Measurements from ENCODE around the gene COPS9.

Gene COPS9

GRCh38 chr2:240137596-240138253 lies 1.6 kb upstream of the COPS9 start:
- ChIA-PET POLR2A (no interaction called here), CTCF (no interaction called here)
- TF ChIP-seq CTBP1 (IDR thresholded peaks at IDR 0.05; ENCODE audit: borderline replicate concordance): no peak
- no peak for TF ChIP-seq ELF4 (IDR thresholded peaks at IDR 0.05)
- TF ChIP-seq TARDBP (IDR thresholded peaks at IDR 0.05): no peak
- no peak for TF ChIP-seq SUZ12 (IDR thresholded peaks at IDR 0.05)
- DNase-seq (ENCODE audit: extremely low spot score): no peak

DNA sequence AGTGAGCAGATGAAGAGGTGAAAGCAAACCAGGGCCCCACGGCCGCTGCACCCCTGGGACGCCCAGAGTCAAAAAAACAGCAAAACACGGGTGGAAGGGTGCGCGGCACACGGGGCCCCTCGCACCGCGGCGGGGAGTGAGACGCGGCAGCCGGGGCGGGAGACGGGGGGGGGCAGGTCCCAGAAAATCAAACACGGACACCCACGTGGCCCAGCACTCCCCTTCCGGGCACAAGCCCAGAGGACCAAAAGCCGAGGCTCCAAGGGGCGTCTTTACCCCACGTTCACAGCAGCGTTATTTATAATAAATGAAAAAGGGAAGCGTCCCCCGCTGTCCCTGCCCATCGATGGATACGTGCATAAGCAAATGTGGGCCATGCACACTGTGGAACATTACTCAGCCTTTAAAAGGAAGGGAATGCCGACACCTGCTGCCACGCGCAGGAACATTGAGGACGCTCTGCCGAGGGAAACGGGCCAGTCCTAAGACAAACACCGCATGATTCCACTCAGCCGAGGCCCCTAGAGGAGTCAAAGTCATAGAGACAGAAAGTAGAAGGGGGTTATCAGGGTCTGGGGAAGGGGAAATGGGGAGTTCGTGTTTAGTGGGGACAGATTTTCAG lies 677 bp upstream of the COPS9 start:
- ChIA-PET POLR2A (no interaction called here), CTCF (no interaction called here)
- no peak for DNase-seq (ENCODE audit: extremely low spot score)
- no peak for TF ChIP-seq SP1 (IDR thresholded peaks at IDR 0.05)
- TF ChIP-seq FOXM1 (IDR thresholded peaks at IDR 0.05; ENCODE audit: borderline replicate concordance): no peak
- no peak for TF ChIP-seq BHLHE40 (IDR thresholded peaks at IDR 0.05; ENCODE audit: borderline replicate concordance)
- no peak for TF ChIP-seq LEF1 (IDR thresholded peaks at IDR 0.05; ENCODE audit: borderline replicate concordance)
- TF ChIP-seq ELF4 (IDR thresholded peaks at IDR 0.05): no peak
- no peak for TF ChIP-seq HDGF (IDR thresholded peaks at IDR 0.05; ENCODE audit: borderline replicate concordance)
- no peak for TF ChIP-seq SUZ12 (IDR thresholded peaks at IDR 0.05)
- TF ChIP-seq ZNF384 (IDR thresholded peaks at IDR 0.05): no peak
- TF ChIP-seq L3MBTL2 (conservative IDR thresholded peaks at IDR 0.05): no peak
- TF ChIP-seq CTBP1 (IDR thresholded peaks at IDR 0.05; ENCODE audit: borderline replicate concordance): no peak
- TF ChIP-seq FOXK2 (IDR thresholded peaks at IDR 0.05): no peak
- TF ChIP-seq, protein P1, sequence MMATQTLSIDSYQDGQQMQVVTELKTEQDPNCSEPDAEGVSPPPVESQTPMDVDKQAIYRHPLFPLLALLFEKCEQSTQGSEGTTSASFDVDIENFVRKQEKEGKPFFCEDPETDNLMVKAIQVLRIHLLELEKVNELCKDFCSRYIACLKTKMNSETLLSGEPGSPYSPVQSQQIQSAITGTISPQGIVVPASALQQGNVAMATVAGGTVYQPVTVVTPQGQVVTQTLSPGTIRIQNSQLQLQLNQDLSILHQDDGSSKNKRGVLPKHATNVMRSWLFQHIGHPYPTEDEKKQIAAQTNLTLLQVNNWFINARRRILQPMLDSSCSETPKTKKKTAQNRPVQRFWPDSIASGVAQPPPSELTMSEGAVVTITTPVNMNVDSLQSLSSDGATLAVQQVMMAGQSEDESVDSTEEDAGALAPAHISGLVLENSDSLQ (IDR thresholded peaks at IDR 0.05): no peak

- TF ChIP-seq L3MBTL2 (conservative IDR thresholded peaks at IDR 0.05): 0 out of 2 replicates have a peak, but pooled peaks have one; percentile 27
- TF ChIP-seq LEF1 (IDR thresholded peaks at IDR 0.05; ENCODE audit: borderline replicate concordance): no peak
- TF ChIP-seq TARDBP (IDR thresholded peaks at IDR 0.05): no peak
- CTCF ChIA-PET: no interaction called here
- no peak for DNase-seq (ENCODE audit: extremely low spot score)
- POLR2A ChIA-PET: no interaction called here
These were observed 446 bp downstream of the COPS9 start for GRCh38 chr2:240135706-240136012.

- ChIA-PET POLR2A (no interaction called here), CTCF (no interaction called here)
- no peak for TF ChIP-seq ELF4 (IDR thresholded peaks at IDR 0.05)
- TF ChIP-seq, protein P1 (IDR thresholded peaks at IDR 0.05): no peak
- TF ChIP-seq SP1 (IDR thresholded peaks at IDR 0.05): no peak
- no peak for TF ChIP-seq TARDBP (IDR thresholded peaks at IDR 0.05)
- TF ChIP-seq FOXK2 (IDR thresholded peaks at IDR 0.05): no peak
- TF ChIP-seq FOXM1 (IDR thresholded peaks at IDR 0.05; ENCODE audit: borderline replicate concordance): no peak
- no peak for TF ChIP-seq LEF1 (IDR thresholded peaks at IDR 0.05; ENCODE audit: borderline replicate concordance)
- TF ChIP-seq HDGF (IDR thresholded peaks at IDR 0.05; ENCODE audit: borderline replicate concordance): no peak
- no peak for TF ChIP-seq ZNF384 (IDR thresholded peaks at IDR 0.05)
- TF ChIP-seq CTBP1 (IDR thresholded peaks at IDR 0.05; ENCODE audit: borderline replicate concordance): no peak
- TF ChIP-seq ARNT (IDR thresholded peaks at IDR 0.05): no peak
- no peak for TF ChIP-seq L3MBTL2 (conservative IDR thresholded peaks at IDR 0.05)
- no peak for TF ChIP-seq FOXA1 (IDR thresholded peaks at IDR 0.05)
- TF ChIP-seq NFRKB (IDR thresholded peaks at IDR 0.05): no peak
- TF ChIP-seq BHLHE40 (IDR thresholded peaks at IDR 0.05; ENCODE audit: borderline replicate concordance): no peak
- no peak for TF ChIP-seq SUZ12 (IDR thresholded peaks at IDR 0.05)
- DNase-seq (ENCODE audit: extremely low spot score): no peak
These were observed 1.1 kb downstream of the COPS9 start for GRCh38 chr2:240134956-240135520.

DNA sequence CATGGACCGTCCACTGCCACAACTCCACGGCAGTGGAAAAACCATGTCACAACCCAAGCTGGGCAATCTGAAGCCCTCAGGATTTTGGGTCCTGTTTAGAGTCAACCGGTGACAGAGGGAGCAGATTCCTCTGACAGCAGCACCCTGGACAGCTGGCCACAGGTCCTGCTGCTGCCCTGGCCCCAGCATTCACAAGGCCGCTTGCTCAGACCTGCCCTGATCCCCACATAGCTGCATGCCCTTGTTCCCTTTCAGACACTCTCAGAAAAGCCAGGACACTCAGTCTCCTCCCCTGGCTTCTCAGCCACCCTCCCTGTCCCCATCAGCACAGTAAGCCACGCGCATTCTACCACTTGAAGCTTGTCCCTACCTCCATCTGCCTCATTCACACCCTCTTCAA lies 1.6 kb downstream of the COPS9 start:
- ChIA-PET POLR2A (no interaction called here), CTCF (no interaction called here)
- DNase-seq (ENCODE audit: extremely low spot score): no peak
- TF ChIP-seq SUZ12 (IDR thresholded peaks at IDR 0.05) (no peak), FOXK2 (IDR thresholded peaks at IDR 0.05) (no peak), ZNF384 (IDR thresholded peaks at IDR 0.05) (no peak), LEF1 (IDR thresholded peaks at IDR 0.05; ENCODE audit: borderline replicate concordance) (no peak), FOXA1 (IDR thresholded peaks at IDR 0.05) (no peak), BHLHE40 (IDR thresholded peaks at IDR 0.05; ENCODE audit: borderline replicate concordance) (no peak), HDGF (IDR thresholded peaks at IDR 0.05; ENCODE audit: borderline replicate concordance) (no peak), TARDBP (IDR thresholded peaks at IDR 0.05) (no peak), ARNT (IDR thresholded peaks at IDR 0.05) (no peak), L3MBTL2 (conservative IDR thresholded peaks at IDR 0.05) (no peak), FOXM1 (IDR thresholded peaks at IDR 0.05; ENCODE audit: borderline replicate concordance) (no peak), SP1 (IDR thresholded peaks at IDR 0.05) (no peak), NFRKB (IDR thresholded peaks at IDR 0.05) (no peak)
- TF ChIP-seq, protein P1 (IDR thresholded peaks at IDR 0.05): no peak

GRCh38 chr2:240133401-240133800 lies 2.7 kb downstream of the COPS9 start:
- no peak for DNase-seq (ENCODE audit: extremely low spot score)
- CTCF ChIA-PET: interaction anchor here (0.6 kb wide), 1 partner anchor 55 kb away, joined by 3 read pairs; no protein-coding TSS in a partner anchor
- no peak for TF ChIP-seq SP1 (IDR thresholded peaks at IDR 0.05)
- no peak for TF ChIP-seq TARDBP (IDR thresholded peaks at IDR 0.05)
- TF ChIP-seq BHLHE40 (IDR thresholded peaks at IDR 0.05; ENCODE audit: borderline replicate concordance): no peak
- TF ChIP-seq ARNT (IDR thresholded peaks at IDR 0.05): no peak
- no peak for TF ChIP-seq L3MBTL2 (conservative IDR thresholded peaks at IDR 0.05)
- TF ChIP-seq SUZ12 (IDR thresholded peaks at IDR 0.05): no peak
- TF ChIP-seq HDGF (IDR thresholded peaks at IDR 0.05; ENCODE audit: borderline replicate concordance): no peak
- no peak for TF ChIP-seq LEF1 (IDR thresholded peaks at IDR 0.05; ENCODE audit: borderline replicate concordance)
- no peak for TF ChIP-seq CTBP1 (IDR thresholded peaks at IDR 0.05; ENCODE audit: borderline replicate concordance)
- TF ChIP-seq, protein P1 (IDR thresholded peaks at IDR 0.05): no peak
- TF ChIP-seq ELF4 (IDR thresholded peaks at IDR 0.05): no peak
- TF ChIP-seq FOXM1 (IDR thresholded peaks at IDR 0.05; ENCODE audit: borderline replicate concordance): no peak
- TF ChIP-seq NFRKB (IDR thresholded peaks at IDR 0.05): no peak
- TF ChIP-seq ZNF384 (IDR thresholded peaks at IDR 0.05): no peak
- no peak for TF ChIP-seq FOXK2 (IDR thresholded peaks at IDR 0.05)
- no peak for TF ChIP-seq FOXA1 (IDR thresholded peaks at IDR 0.05)
- POLR2A ChIA-PET: interaction anchor here (0.7 kb wide), 1 partner anchor 996 kb away, joined by 3 read pairs; no protein-coding TSS in a partner anchor
